Measurements from ENCODE around the gene SLC24A4. TPM values are rescaled to one million over a fixed set of nuclear protein-coding genes. Genes with fewer than 3 reads are reported as not detected.

The SLC24A4 gene
- total RNA-seq, 1 donor from 2014 or later = 3.5 TPM

DNA sequence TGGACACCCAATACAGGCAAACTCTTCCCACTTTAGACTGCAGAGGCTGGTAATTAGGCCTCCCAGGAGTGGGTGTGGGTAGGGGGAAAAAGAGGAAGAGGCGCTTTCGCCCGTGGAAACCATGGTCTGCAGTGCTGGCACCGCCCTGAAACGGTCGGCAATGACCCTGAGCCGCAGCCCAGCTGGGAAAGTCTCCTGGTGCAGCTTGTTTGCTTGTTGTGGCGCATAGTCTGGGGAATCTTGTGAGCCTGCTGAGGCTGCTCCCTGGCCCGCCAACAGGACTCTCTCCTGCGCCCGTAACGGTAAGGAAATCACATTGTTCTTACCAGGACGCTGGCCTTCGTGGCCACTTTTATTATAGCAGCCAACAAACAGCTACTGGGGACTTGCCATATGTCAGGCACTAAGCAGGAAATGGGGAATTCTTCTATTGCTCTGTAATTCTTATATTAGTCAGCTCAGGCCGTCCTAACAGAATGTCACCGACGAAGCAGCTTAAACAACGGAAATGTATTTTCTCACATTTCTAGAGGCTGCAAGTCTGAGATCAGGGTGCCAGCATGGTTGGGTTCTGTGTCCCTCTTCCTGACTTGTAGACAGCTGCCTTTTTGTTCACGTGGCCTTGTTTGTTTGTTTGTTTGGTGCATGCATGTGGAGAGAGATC, 138.1 kb downstream of the SLC24A4 start:
- TF ChIP-seq, protein P1, sequence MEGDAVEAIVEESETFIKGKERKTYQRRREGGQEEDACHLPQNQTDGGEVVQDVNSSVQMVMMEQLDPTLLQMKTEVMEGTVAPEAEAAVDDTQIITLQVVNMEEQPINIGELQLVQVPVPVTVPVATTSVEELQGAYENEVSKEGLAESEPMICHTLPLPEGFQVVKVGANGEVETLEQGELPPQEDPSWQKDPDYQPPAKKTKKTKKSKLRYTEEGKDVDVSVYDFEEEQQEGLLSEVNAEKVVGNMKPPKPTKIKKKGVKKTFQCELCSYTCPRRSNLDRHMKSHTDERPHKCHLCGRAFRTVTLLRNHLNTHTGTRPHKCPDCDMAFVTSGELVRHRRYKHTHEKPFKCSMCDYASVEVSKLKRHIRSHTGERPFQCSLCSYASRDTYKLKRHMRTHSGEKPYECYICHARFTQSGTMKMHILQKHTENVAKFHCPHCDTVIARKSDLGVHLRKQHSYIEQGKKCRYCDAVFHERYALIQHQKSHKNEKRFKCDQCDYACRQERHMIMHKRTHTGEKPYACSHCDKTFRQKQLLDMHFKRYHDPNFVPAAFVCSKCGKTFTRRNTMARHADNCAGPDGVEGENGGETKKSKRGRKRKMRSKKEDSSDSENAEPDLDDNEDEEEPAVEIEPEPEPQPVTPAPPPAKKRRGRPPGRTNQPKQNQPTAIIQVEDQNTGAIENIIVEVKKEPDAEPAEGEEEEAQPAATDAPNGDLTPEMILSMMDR (IDR thresholded peaks at IDR 0.05) = no peak
- Histone ChIP-seq H3K27ac (peak overlapping the region; percentile 80), H3K4me3 (peak overlapping the region; percentile 34), H3K4me1 (peaks cover 46% of the 10 kb centered on the region), H3K9me3 (no peaks in the 10 kb centered on the region), H3K36me3 (no peaks in the 10 kb centered on the region), H3K27me3 (ENCODE audit: low read depth) (no peaks in the 10 kb centered on the region)
- DNase-seq = no peak
- peak; percentile 22 to 46 for ATAC-seq
- intact Hi-C loops (cut with DNase I) = no loop called here

DNA sequence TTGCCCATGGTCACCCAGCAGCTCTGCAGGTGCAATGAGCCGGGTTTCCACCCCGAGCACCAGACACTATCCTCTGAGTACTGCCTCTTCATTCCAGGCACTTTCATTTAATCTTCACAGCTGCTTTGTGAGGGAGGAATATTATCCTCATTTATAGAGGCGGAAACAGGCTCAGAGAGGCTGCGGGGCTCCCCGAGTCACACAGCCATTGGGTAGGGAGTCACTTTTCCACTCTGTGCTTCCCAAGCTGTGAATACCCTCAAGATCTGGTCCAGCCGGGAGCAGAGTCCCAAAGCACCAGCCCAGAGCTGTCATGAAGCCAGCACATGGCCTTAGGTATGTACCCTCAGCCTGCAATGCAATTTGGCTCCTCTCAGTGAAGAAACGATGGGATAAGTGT, 138.9 kb downstream of the SLC24A4 start:
- Histone ChIP-seq H3K27me3 (ENCODE audit: low read depth) (no peaks in the 10 kb centered on the region), H3K4me1 (peaks cover 40% of the 10 kb centered on the region), H3K27ac (peak overlapping the region; percentile 80), H3K9me3 (peaks cover 5% of the 10 kb centered on the region), H3K4me3 (no peak overlapping the region), H3K36me3 (no peaks in the 10 kb centered on the region)
- intact Hi-C loops (cut with DNase I) = no loop called here
- DNase-seq (no peak), ATAC-seq (no peak)
- TF ChIP-seq, protein P1 (IDR thresholded peaks at IDR 0.05) = no peak

DNA sequence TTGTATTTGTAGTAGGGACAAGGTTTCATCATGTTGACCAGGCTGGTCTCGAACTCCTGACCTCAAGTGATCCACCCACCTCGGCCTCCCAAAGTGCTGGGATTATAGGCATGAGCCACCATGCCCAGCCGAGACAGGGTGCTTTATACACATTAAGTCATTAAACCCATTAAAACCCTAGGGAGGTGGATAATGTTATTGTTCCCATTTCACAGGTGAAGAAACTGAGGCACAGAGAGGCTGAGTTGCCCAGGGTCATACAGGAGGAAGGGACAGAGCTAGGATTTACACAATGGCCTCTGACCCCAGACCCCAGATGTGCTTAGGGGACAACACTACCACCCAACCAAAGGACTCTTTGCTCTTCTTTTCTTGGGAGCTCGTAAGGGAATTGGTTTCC, 139.6 kb downstream of the SLC24A4 start:
- TF ChIP-seq, protein P1 (IDR thresholded peaks at IDR 0.05) = no peak
- Histone ChIP-seq H3K27me3 (ENCODE audit: low read depth) (no peaks in the 10 kb centered on the region), H3K4me3 (no peak overlapping the region), H3K4me1 (peaks cover 38% of the 10 kb centered on the region), H3K9me3 (peaks cover 12% of the 10 kb centered on the region), H3K27ac (no peak overlapping the region), H3K36me3 (no peaks in the 10 kb centered on the region)
- ATAC-seq (no peak), DNase-seq (no peak)
- intact Hi-C loops (cut with DNase I) = no loop called here

DNA sequence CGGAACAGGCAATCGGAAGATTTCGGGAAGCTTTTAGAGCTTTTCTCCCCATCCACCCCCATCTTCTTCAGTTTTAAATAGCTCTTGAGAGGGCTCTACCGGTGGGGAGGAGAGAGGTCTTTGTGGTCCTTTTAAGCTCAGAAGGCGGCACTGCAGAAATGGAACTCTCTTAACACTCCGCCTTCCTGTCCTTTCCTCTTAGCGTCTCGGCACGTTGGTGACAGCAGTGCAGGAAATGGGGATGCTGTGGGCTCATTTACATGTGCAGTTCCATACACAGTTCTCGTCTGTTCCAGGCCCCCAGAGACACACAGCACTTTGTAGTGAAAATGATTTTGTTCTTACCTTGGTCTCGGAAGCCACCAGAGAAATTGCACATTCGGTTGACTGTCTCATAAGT, 140.2 kb downstream of the SLC24A4 start:
- Histone ChIP-seq H3K4me1 (peaks cover 38% of the 10 kb centered on the region), H3K9me3 (peaks cover 14% of the 10 kb centered on the region), H3K36me3 (no peaks in the 10 kb centered on the region), H3K4me3 (no peak overlapping the region), H3K27ac (no peak overlapping the region), H3K27me3 (ENCODE audit: low read depth) (no peaks in the 10 kb centered on the region)
- ATAC-seq (no peak), DNase-seq (no peak)
- TF ChIP-seq, protein P1 (IDR thresholded peaks at IDR 0.05) = no peak
- intact Hi-C loops (cut with DNase I) = no loop called here

DNA sequence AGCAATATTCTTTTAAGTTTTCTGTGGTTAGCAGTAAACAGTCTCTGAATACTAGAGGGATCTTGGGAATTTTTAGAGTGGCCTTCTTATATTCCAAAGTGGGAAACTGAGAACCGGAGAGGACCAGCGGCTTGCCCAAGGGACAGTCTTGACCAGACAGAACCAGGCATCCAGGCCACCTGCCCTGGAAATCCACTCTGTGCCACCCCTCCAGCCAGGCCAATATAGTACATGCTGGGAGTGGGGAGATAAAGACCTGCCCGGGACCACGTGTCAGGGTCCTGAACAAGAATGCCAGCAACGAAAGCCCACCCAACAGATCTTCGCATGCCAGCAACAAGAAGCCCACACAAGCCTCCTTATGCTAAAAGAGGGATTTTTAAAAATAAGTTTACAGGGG, 141.2 kb downstream of the SLC24A4 start:
- TF ChIP-seq, protein P1 (IDR thresholded peaks at IDR 0.05) = no peak
- no peak overlapping the region for H3K4me3 ChIP-seq
- DNase-seq (no peak), ATAC-seq (no peak)
- no peaks in the 10 kb centered on the region for H3K27me3 ChIP-seq (ENCODE audit: low read depth)
- H3K36me3 ChIP-seq = no peaks in the 10 kb centered on the region
- intact Hi-C loops (cut with DNase I) = no loop called here
- H3K27ac ChIP-seq = no peak overlapping the region
- peaks cover 14% of the 10 kb centered on the region for H3K9me3 ChIP-seq
- peaks cover 33% of the 10 kb centered on the region for H3K4me1 ChIP-seq

All from lower lobe of right lung (tissue), 2 donors.